Endothelial cell of umbilical vein (primary cell): ENCODE data around the gene CTRB2. TPM values are rescaled to one million over a fixed set of nuclear protein-coding genes. Genes with fewer than 3 reads are reported as not detected.

Experiments used
- BruUV-seq: library from RNA; stranded (reverse); fragments of 400-500 nt; replicated peaks from 2 replicates; lab custom pipeline; 2021; lab: Mats Ljungman, UMichigan
- CTCF ChIA-PET: fragments of 300-600, 350-600 bp; sonication (Branson Sonifier 250); formaldehyde crosslinking; loops from one replicate; lab custom pipeline; 2021; ENCODE audit warnings: antibody characterized with exemption, inconsistent platforms; lab: Charles Lee
- POLR2A ChIA-PET: fragments of 300-600, 350-600 bp; sonication (Branson Sonifier 250); formaldehyde crosslinking; loops from one replicate; lab custom pipeline; 2021; ENCODE audit warnings: antibody characterized with exemption, inconsistent platforms; lab: Charles Lee
- DNase-seq: peaks from one replicate; pipeline ENCODE4 v3.0.0-alpha.2; 2011; ENCODE audit warnings: low read depth, low spot score
- FAIRE-seq: peaks from 2 replicates; lab custom pipeline; 2011; peaks lifted over from hg19 to GRCh38; lab: Jason Lieb, UNC
- H2AFZ ChIP-seq: 2 replicates; pipeline ENCODE4 v1.6.0; 2012; ENCODE audit warnings: low read depth, low read length, control low read depth, inconsistent platforms
- H3K27ac ChIP-seq: 2 replicates; pipeline ENCODE4 v1.5.1; 2011; ENCODE audit warnings: low read depth, mild to moderate bottlenecking, control low read depth, low read length, moderate library complexity; ENCODE audit not compliant: insufficient read depth
- H3K27me3 ChIP-seq, 2 experiments: 2 replicates each; pipeline versions ENCODE4 v1.6.0 to v1.6.1; 2011; ENCODE audit warnings: low read length in 2 of 2, mixed read lengths in 1 of 2; ENCODE audit not compliant: control insufficient read depth in 2 of 2, insufficient read depth in 2 of 2
- H3K36me3 ChIP-seq, 2 experiments: 2 replicates in 1 of 2; 3 replicates in 1 of 2; pipeline ENCODE4 v1.5.1; 2011; ENCODE audit warnings: low read length in 2 of 2, mild to moderate bottlenecking in 1 of 2, moderate library complexity in 1 of 2; ENCODE audit not compliant: control insufficient read depth in 2 of 2, insufficient read depth in 2 of 2; ENCODE audit errors: extremely low read depth in 1 of 2
- H3K4me1 ChIP-seq: 3 replicates; pipeline ENCODE4 v1.5.1; 2011; ENCODE audit warnings: mild to moderate bottlenecking, low read length; ENCODE audit not compliant: control insufficient read depth, insufficient read depth; ENCODE audit errors: extremely low read depth
- H3K4me2 ChIP-seq: 2 replicates; pipeline ENCODE4 v1.6.1; 2011; ENCODE audit warnings: low read length, control low read depth, mixed read lengths; ENCODE audit not compliant: insufficient read depth
- H3K4me3 ChIP-seq, 3 experiments: fragments of 200-600 bp in 1 of 3; sonication (generic), shearing (Covaris generic) in 1 of 3; replicated peaks in 1 of 3; 2 replicates each; pipeline ENCODE4 v1.5.1; 2011 to 2016; ENCODE audit warnings: control low read depth in 3 of 3, low read length in 3 of 3, mild to moderate bottlenecking in 2 of 3, inconsistent platforms in 1 of 3, low read depth in 1 of 3, moderate library complexity in 1 of 3; ENCODE audit not compliant: insufficient read depth in 1 of 3
- H3K79me2 ChIP-seq: 2 replicates; pipeline ENCODE4 v1.6.0; 2012; ENCODE audit warnings: low read length, inconsistent platforms; ENCODE audit not compliant: control insufficient read depth, insufficient read depth
- H3K9ac ChIP-seq: replicated peaks from 2 replicates; pipeline ENCODE3; 2011; ENCODE audit warnings: low read length, control low read depth; ENCODE audit not compliant: insufficient read depth; ENCODE audit errors: extremely low read depth
- H3K9me1 ChIP-seq: replicated peaks from 3 replicates; pipeline ENCODE4 v1.6.0; 2011; ENCODE audit warnings: mild to moderate bottlenecking, low read length; ENCODE audit not compliant: control insufficient read depth, insufficient read depth; ENCODE audit errors: extremely low read depth
- H3K9me3 ChIP-seq: replicated peaks from 2 replicates; pipeline ENCODE4 v1.5.1; 2012; ENCODE audit warnings: low read length, inconsistent platforms; ENCODE audit not compliant: control insufficient read depth, insufficient read depth
- H4K20me1 ChIP-seq: replicated peaks from 2 replicates; pipeline ENCODE3; 2011; ENCODE audit warnings: mild to moderate bottlenecking, low read length; ENCODE audit not compliant: control insufficient read depth, insufficient read depth; ENCODE audit errors: extremely low read depth
- EZH2 ChIP-seq: IDR thresholded peaks from 2 replicates; pipeline ENCODE4 v1.6.1; 2012; ENCODE audit warnings: borderline replicate concordance, low read depth, mild to moderate bottlenecking, moderate library complexity, low read length, inconsistent platforms; ENCODE audit not compliant: severe bottlenecking
- FOS ChIP-seq: IDR thresholded peaks from 2 replicates; pipeline ENCODE4 v1.6.1; 2011; ENCODE audit warnings: mild to moderate bottlenecking, low read length, moderate library complexity, borderline replicate concordance; ENCODE audit not compliant: insufficient read depth
- GATA2 ChIP-seq: IDR thresholded peaks from 2 replicates; pipeline ENCODE4 v1.7.0; 2011; ENCODE audit warnings: low read depth, mild to moderate bottlenecking, moderate library complexity, mixed read lengths, low read length; ENCODE audit not compliant: insufficient read length, insufficient read depth
- JUN ChIP-seq: IDR thresholded peaks from 2 replicates; pipeline ENCODE4 v1.6.1; 2011; ENCODE audit warnings: borderline replicate concordance, low read depth; ENCODE audit not compliant: insufficient read length, insufficient read depth
- MYC ChIP-seq: IDR thresholded peaks from one replicate; pipeline ENCODE4 v1.6.1; 2011; ENCODE audit warnings: mild to moderate bottlenecking, low read depth, low read length
- POLR2A ChIP-seq: IDR thresholded peaks from 2 replicates; pipeline ENCODE4 v1.6.1; 2012; ENCODE audit warnings: low read depth, mild to moderate bottlenecking, control low read depth, low read length
- POLR2AphosphoS5 ChIP-seq: IDR thresholded peaks from 2 replicates; pipeline ENCODE4 v1.6.1; 2012; ENCODE audit warnings: low read depth, mild to moderate bottlenecking, control low read depth, low read length, moderate library complexity; ENCODE audit not compliant: insufficient read depth
- dilution Hi-C: fragments of 300-500 bp; cut with MboI; formaldehyde crosslinking; loops from one replicate; pipeline ENCODE4 v1.15.0; 2019; ENCODE audit warnings: low sequenced_read_pairs; ENCODE audit not compliant: extremely low pct_ligation_motif_present
- intact Hi-C: fragments of 100-400 bp; cut with micrococcal nuclease; formaldehyde crosslinking; loops from one replicate; pipeline ENCODE4 v1.10.0; 2022
- polyA plus RNA-seq, 4 experiments: library from polyadenylated mRNA; depleted of rRNA in 3 of 4; stranded (reverse) in 3 of 4; unstranded in 1 of 4; fragments of >200 nt; gene quantifications; 2 replicates each; pipeline versions ENCODE4 v1.2.1 to v1.2.3, GENCODE V29; 2011 to 2012; ENCODE audit warnings: missing spikeins in 1 of 4
- total RNA-seq: library from RNA; stranded (reverse); gene quantifications from 2 replicates; pipeline ENCODE4 v1.2.3, GENCODE V29; 2021
- TF ChIP-seq, protein P1 (sequence below): IDR thresholded peaks from 2 replicates; pipeline ENCODE4 v1.6.1; 2011; ENCODE audit not compliant: insufficient read depth, insufficient read length
- TF ChIP-seq, protein P2 (sequence below), 2 donors: IDR thresholded peaks; 1 replicate in 1 of 2; 2 replicates in 1 of 2; pipeline ENCODE4 v1.5.1; 2011; ENCODE audit warnings: low read length in 2 of 2, mild to moderate bottlenecking in 2 of 2, moderate library complexity in 2 of 2, control low read depth in 1 of 2, inconsistent platforms in 1 of 2, low read depth in 1 of 2; ENCODE audit not compliant: insufficient read depth in 1 of 2; ENCODE audit errors: extremely low read depth in 1 of 2

Gene CTRB2
- total and polyA plus RNA-seq, 2 donors (not counting 3 experiments of a cell fraction or from before 2014, with no cell fraction given) = not detected

GRCh38 chr16:75250089-75250808 lies 43.3 kb upstream of the CTRB2 start:
- dilution Hi-C loops (no loop called here), intact Hi-C loops (loop anchor here (1.0 to 5.0 kb wide), 3 partner anchors 15 to 212 kb away; partner anchors contain the start of gene TMEM170A)
- H3K9me1 ChIP-seq = no peaks in the 10 kb centered on the region
- H3K27me3 ChIP-seq = no peaks in the 10 kb centered on the region
- H3K4me1 ChIP-seq = peaks cover 80% of the 10 kb centered on the region
- peak overlapping the region; percentile 50 to 83 (median 80) for H3K4me3 ChIP-seq
- H3K4me2 ChIP-seq = peak overlapping the region; percentile 76
- H3K9me3 ChIP-seq = no peaks in the 10 kb centered on the region
- no TSS peak for BruUV-seq
- TF ChIP-seq JUN (no peak), FOS (no peak), GATA2 (no peak), POLR2AphosphoS5 (peak; percentile 60), POLR2A (no peak)
- TF ChIP-seq, protein P1, sequence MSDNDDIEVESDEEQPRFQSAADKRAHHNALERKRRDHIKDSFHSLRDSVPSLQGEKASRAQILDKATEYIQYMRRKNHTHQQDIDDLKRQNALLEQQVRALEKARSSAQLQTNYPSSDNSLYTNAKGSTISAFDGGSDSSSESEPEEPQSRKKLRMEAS = no peak
- POLR2A ChIA-PET = interaction anchor here (0.6 to 1.0 kb wide), 3 partner anchors 14 to 130 kb away, joined by 3 to 6 read pairs (median 4); no protein-coding TSS in a partner anchor
- peaks cover 0 to 3% of the 10 kb centered on the region in 2 experiments for H3K36me3 ChIP-seq
- H3K27ac ChIP-seq = peak overlapping the region; percentile 92
- CTCF ChIA-PET = interaction anchor here (0.9 to 8.4 kb wide), 12 partner anchors 10 to 154 kb away, joined by 3 to 48 read pairs (median 4); no protein-coding TSS in a partner anchor
- DNase-seq (no peak), FAIRE-seq (no peak)
- peaks cover 93% of the 10 kb centered on the region for H3K79me2 ChIP-seq
- H2AFZ ChIP-seq = no peak overlapping the region
- no peaks in the 10 kb centered on the region for H4K20me1 ChIP-seq
- peak overlapping the region; percentile 87 for H3K9ac ChIP-seq

DNA sequence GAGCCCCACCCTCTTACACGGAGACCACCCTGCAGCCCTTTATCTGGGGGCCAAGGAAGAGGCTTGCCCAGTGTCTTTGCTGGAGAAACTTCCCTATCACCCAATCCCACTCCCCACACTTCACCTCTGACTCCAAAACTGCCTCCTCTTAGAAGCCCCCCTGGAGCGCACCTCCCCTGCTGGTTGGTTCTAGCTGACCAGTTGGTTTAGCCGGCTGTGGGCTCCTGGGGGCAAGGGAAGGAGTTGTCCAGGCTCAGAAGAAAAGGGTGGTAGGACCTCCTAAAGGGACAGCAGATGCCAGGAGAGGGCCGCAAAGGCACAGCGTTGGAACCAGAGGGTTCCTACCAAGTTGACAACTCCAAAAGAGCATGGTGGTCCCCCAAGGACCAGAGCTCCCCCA lies 42.5 kb upstream of the CTRB2 start:
- Histone ChIP-seq H4K20me1 (no peaks in the 10 kb centered on the region), H3K4me2 (peak overlapping the region; percentile 76), H3K27ac (peak overlapping the region; percentile 92), H3K79me2 (peaks cover 91% of the 10 kb centered on the region), H3K9me1 (no peaks in the 10 kb centered on the region), H3K4me1 (peaks cover 78% of the 10 kb centered on the region), H3K9me3 (no peaks in the 10 kb centered on the region), H3K27me3 (no peaks in the 10 kb centered on the region), H3K36me3 (peaks cover 0 to 3% of the 10 kb centered on the region in 2 experiments), H2AFZ (no peak overlapping the region), H3K4me3 (peak overlapping the region; percentile 50 to 83 (median 80)), H3K9ac (peak overlapping the region; percentile 87)
- dilution Hi-C loops = no loop called here
- peak; percentile 63 for FAIRE-seq
- no peak for DNase-seq
- BruUV-seq = no TSS peak
- CTCF ChIA-PET = interaction anchor here (0.9 to 8.4 kb wide), 9 partner anchors 13 to 155 kb away, joined by 3 to 48 read pairs (median 4); no protein-coding TSS in a partner anchor
- POLR2A ChIA-PET = no interaction called here
- TF ChIP-seq, protein P2, sequence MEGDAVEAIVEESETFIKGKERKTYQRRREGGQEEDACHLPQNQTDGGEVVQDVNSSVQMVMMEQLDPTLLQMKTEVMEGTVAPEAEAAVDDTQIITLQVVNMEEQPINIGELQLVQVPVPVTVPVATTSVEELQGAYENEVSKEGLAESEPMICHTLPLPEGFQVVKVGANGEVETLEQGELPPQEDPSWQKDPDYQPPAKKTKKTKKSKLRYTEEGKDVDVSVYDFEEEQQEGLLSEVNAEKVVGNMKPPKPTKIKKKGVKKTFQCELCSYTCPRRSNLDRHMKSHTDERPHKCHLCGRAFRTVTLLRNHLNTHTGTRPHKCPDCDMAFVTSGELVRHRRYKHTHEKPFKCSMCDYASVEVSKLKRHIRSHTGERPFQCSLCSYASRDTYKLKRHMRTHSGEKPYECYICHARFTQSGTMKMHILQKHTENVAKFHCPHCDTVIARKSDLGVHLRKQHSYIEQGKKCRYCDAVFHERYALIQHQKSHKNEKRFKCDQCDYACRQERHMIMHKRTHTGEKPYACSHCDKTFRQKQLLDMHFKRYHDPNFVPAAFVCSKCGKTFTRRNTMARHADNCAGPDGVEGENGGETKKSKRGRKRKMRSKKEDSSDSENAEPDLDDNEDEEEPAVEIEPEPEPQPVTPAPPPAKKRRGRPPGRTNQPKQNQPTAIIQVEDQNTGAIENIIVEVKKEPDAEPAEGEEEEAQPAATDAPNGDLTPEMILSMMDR (IDR thresholded peaks at IDR 0.05; ENCODE audit: extremely low read depth in 1 of 2, insufficient read depth in 1 of 2, low read depth in 1 of 2, low read length in 2 of 2) = peak in 1 of 2 donors; percentile 6
- TF ChIP-seq MYC = no peak
- no peak for TF ChIP-seq GATA2
- TF ChIP-seq, protein P1 = no peak
- TF ChIP-seq FOS = no peak
- no peak for TF ChIP-seq EZH2
- TF ChIP-seq JUN = no peak
- intact Hi-C loops = no loop called here
